ENCODE measurements around the gene DDX51. TPM values are rescaled to one million over a fixed set of nuclear protein-coding genes. Genes with fewer than 3 reads are reported as not detected.

Gene DDX51
- total and polyA plus RNA-seq, 4 donors = 2.5 to 7.5 (median 5.5) TPM

GRCh38 chr12:132108211-132108832, 35.8 kb downstream of the DDX51 start:
- Histone ChIP-seq H3K9ac (ENCODE audit: low read depth in 1 of 2, low read length in 2 of 2) (no peak overlapping the region), H3K4me1 (ENCODE audit: control insufficient read depth in 4 of 4, insufficient read depth in 4 of 4, low read length in 3 of 4) (no peaks in the 10 kb centered on the region), H3K27ac (ENCODE audit: low read depth in 1 of 2, low read length in 2 of 2) (no peak overlapping the region), H3K9me3 (ENCODE audit: control insufficient read depth in 4 of 4, low read length in 3 of 4) (no peaks in the 10 kb centered on the region), H3K27me3 (ENCODE audit: control insufficient read depth in 4 of 4, insufficient read depth in 4 of 4, low read length in 3 of 4) (no peaks in the 10 kb centered on the region), H3K4me3 (ENCODE audit: low read depth in 1 of 3, low read length in 3 of 3) (no peak overlapping the region), H3K36me3 (ENCODE audit: control insufficient read depth in 4 of 4, insufficient read depth in 3 of 4, low read depth in 1 of 4, low read length in 3 of 4) (peaks cover 7 to 18% (median 13%) of the 10 kb centered on the region in 4 donors)
- 89% methylated on average over 16 of the region's 16 CpGs for WGBS
- no peak for DNase-seq (ENCODE audit: low spot score)
- TF ChIP-seq RAD21 (IDR thresholded peaks at IDR 0.05) (no peak), HNF4A (conservative IDR thresholded peaks at IDR 0.05) (no peak), SP1 (IDR thresholded peaks at IDR 0.05) (no peak), MAX (IDR thresholded peaks at IDR 0.05) (no peak), FOXA1 (IDR thresholded peaks at IDR 0.05) (no peak)
- TF ChIP-seq, protein P1, sequence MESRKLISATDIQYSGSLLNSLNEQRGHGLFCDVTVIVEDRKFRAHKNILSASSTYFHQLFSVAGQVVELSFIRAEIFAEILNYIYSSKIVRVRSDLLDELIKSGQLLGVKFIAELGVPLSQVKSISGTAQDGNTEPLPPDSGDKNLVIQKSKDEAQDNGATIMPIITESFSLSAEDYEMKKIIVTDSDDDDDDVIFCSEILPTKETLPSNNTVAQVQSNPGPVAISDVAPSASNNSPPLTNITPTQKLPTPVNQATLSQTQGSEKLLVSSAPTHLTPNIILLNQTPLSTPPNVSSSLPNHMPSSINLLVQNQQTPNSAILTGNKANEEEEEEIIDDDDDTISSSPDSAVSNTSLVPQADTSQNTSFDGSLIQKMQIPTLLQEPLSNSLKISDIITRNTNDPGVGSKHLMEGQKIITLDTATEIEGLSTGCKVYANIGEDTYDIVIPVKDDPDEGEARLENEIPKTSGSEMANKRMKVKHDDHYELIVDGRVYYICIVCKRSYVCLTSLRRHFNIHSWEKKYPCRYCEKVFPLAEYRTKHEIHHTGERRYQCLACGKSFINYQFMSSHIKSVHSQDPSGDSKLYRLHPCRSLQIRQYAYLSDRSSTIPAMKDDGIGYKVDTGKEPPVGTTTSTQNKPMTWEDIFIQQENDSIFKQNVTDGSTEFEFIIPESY (IDR thresholded peaks at IDR 0.05) = no peak
- TF ChIP-seq, protein P2, sequence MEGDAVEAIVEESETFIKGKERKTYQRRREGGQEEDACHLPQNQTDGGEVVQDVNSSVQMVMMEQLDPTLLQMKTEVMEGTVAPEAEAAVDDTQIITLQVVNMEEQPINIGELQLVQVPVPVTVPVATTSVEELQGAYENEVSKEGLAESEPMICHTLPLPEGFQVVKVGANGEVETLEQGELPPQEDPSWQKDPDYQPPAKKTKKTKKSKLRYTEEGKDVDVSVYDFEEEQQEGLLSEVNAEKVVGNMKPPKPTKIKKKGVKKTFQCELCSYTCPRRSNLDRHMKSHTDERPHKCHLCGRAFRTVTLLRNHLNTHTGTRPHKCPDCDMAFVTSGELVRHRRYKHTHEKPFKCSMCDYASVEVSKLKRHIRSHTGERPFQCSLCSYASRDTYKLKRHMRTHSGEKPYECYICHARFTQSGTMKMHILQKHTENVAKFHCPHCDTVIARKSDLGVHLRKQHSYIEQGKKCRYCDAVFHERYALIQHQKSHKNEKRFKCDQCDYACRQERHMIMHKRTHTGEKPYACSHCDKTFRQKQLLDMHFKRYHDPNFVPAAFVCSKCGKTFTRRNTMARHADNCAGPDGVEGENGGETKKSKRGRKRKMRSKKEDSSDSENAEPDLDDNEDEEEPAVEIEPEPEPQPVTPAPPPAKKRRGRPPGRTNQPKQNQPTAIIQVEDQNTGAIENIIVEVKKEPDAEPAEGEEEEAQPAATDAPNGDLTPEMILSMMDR (IDR thresholded peaks at IDR 0.05; ENCODE audit: low read depth, low read length, missing input control) = no peak
- TF ChIP-seq, protein P3, sequence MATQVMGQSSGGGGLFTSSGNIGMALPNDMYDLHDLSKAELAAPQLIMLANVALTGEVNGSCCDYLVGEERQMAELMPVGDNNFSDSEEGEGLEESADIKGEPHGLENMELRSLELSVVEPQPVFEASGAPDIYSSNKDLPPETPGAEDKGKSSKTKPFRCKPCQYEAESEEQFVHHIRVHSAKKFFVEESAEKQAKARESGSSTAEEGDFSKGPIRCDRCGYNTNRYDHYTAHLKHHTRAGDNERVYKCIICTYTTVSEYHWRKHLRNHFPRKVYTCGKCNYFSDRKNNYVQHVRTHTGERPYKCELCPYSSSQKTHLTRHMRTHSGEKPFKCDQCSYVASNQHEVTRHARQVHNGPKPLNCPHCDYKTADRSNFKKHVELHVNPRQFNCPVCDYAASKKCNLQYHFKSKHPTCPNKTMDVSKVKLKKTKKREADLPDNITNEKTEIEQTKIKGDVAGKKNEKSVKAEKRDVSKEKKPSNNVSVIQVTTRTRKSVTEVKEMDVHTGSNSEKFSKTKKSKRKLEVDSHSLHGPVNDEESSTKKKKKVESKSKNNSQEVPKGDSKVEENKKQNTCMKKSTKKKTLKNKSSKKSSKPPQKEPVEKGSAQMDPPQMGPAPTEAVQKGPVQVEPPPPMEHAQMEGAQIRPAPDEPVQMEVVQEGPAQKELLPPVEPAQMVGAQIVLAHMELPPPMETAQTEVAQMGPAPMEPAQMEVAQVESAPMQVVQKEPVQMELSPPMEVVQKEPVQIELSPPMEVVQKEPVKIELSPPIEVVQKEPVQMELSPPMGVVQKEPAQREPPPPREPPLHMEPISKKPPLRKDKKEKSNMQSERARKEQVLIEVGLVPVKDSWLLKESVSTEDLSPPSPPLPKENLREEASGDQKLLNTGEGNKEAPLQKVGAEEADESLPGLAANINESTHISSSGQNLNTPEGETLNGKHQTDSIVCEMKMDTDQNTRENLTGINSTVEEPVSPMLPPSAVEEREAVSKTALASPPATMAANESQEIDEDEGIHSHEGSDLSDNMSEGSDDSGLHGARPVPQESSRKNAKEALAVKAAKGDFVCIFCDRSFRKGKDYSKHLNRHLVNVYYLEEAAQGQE (IDR thresholded peaks at IDR 0.05) = no peak
- TF ChIP-seq, protein P4, sequence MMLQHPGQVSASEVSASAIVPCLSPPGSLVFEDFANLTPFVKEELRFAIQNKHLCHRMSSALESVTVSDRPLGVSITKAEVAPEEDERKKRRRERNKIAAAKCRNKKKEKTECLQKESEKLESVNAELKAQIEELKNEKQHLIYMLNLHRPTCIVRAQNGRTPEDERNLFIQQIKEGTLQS (IDR thresholded peaks at IDR 0.05) = no peak

DNA sequence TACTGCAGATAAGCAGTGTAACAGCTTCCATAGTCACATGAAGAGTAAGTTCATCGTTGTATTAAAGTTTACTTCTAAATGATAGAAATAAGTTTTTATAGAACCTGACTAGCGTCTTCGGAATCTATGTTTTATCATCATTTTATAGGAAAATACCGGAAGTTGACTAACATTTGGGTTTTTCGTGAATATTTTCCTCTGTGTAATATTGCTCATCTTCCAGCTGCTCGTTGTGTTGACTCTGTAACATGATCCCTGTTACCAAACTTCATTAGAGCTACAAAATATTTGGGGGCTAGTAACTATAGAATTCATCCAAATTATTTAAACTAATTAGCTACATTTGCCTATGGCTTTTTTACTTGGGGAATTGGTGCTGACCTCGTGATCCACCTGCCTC, 37.2 kb downstream of the DDX51 start:
- DNase-seq (ENCODE audit: low spot score) = no peak
- H3K9ac ChIP-seq (ENCODE audit: low read depth in 1 of 2, low read length in 2 of 2) = no peak overlapping the region
- no peak overlapping the region for H3K4me3 ChIP-seq (ENCODE audit: low read depth in 1 of 3, low read length in 3 of 3)
- H3K9me3 ChIP-seq (ENCODE audit: control insufficient read depth in 4 of 4, low read length in 3 of 4) = no peaks in the 10 kb centered on the region
- 97% methylated on average over 7 of the region's 7 CpGs for WGBS
- H3K27ac ChIP-seq (ENCODE audit: low read depth in 1 of 2, low read length in 2 of 2) = no peak overlapping the region
- no peaks in the 10 kb centered on the region for H3K27me3 ChIP-seq (ENCODE audit: control insufficient read depth in 4 of 4, insufficient read depth in 4 of 4, low read length in 3 of 4)
- H3K4me1 ChIP-seq (ENCODE audit: control insufficient read depth in 4 of 4, insufficient read depth in 4 of 4, low read length in 3 of 4) = no peaks in the 10 kb centered on the region
- peaks cover 6 to 18% (median 11%) of the 10 kb centered on the region in 4 donors for H3K36me3 ChIP-seq (ENCODE audit: control insufficient read depth in 4 of 4, insufficient read depth in 3 of 4, low read depth in 1 of 4, low read length in 3 of 4)
- TF ChIP-seq EGR1 (IDR thresholded peaks at IDR 0.05; ENCODE audit: low read depth in 2 of 2) = no peak
- TF ChIP-seq, protein P4 (IDR thresholded peaks at IDR 0.05) = no peak
- TF ChIP-seq, protein P3 (IDR thresholded peaks at IDR 0.05) = no peak
- no peak for TF ChIP-seq GABPA (IDR thresholded peaks at IDR 0.05 in 1 of 2, conservative IDR thresholded peaks at IDR 0.05 in 1 of 2)
- no peak for TF ChIP-seq FOXA2 (IDR thresholded peaks at IDR 0.05)
- no peak for TF ChIP-seq SP1 (IDR thresholded peaks at IDR 0.05)

Measured in liver (tissue), 9 donors.